Measurements from ENCODE around the gene TOPAZ1. TPM values are rescaled to one million over a fixed set of nuclear protein-coding genes. Genes with fewer than 3 reads are reported as not detected.

The TOPAZ1 gene
- total and polyA plus RNA-seq, 2 of the 8 experiments (the other 6 are each of a cell fraction or from before 2014, with no cell fraction given), result not detected

DNA sequence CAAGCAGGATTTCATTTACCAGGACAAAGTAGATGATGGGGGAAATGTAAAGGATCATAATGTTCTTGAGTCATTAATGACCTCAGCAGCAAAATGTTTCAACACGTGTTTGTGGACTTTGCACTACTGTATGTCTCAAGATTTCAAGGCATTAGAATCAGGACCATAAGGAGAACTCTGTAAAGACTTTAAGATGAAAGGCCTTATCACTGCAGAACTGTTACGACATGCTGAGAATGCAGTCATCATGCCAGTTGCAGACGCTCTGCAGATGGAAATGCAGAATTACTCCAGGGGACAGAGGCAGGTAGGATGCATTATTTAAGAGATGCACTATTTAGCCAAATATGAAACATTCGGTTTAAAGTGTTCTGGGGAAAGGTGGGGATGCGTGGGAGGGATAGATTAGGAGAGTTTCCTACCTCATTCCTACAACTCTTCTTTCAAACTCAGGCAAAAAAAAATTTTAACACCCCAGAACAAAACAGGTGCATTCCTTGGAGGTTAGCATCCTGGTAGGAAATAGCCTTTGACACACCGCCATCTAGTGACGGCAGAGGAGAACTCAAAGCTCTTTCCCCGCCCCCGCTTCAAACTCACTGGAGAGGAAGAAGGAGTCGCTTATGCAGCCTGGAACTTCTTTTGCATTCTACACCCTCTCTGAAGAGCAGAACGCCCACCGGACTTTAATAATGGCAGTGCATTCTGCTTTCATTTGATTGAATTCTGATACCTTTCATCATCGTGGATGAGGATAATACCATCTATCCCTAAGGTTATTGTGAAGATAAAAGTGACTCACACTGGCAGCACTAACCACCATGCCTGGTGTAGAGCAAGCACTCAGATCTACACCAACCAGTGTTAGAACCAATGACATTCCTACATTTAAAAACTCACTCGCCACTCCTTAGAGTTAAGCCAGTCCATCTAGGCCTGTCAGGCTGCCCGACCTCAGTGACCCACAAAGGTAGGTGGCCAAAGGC lies 43.1 kb upstream of the TOPAZ1 start (continued):
- TF ChIP-seq, protein P1, sequence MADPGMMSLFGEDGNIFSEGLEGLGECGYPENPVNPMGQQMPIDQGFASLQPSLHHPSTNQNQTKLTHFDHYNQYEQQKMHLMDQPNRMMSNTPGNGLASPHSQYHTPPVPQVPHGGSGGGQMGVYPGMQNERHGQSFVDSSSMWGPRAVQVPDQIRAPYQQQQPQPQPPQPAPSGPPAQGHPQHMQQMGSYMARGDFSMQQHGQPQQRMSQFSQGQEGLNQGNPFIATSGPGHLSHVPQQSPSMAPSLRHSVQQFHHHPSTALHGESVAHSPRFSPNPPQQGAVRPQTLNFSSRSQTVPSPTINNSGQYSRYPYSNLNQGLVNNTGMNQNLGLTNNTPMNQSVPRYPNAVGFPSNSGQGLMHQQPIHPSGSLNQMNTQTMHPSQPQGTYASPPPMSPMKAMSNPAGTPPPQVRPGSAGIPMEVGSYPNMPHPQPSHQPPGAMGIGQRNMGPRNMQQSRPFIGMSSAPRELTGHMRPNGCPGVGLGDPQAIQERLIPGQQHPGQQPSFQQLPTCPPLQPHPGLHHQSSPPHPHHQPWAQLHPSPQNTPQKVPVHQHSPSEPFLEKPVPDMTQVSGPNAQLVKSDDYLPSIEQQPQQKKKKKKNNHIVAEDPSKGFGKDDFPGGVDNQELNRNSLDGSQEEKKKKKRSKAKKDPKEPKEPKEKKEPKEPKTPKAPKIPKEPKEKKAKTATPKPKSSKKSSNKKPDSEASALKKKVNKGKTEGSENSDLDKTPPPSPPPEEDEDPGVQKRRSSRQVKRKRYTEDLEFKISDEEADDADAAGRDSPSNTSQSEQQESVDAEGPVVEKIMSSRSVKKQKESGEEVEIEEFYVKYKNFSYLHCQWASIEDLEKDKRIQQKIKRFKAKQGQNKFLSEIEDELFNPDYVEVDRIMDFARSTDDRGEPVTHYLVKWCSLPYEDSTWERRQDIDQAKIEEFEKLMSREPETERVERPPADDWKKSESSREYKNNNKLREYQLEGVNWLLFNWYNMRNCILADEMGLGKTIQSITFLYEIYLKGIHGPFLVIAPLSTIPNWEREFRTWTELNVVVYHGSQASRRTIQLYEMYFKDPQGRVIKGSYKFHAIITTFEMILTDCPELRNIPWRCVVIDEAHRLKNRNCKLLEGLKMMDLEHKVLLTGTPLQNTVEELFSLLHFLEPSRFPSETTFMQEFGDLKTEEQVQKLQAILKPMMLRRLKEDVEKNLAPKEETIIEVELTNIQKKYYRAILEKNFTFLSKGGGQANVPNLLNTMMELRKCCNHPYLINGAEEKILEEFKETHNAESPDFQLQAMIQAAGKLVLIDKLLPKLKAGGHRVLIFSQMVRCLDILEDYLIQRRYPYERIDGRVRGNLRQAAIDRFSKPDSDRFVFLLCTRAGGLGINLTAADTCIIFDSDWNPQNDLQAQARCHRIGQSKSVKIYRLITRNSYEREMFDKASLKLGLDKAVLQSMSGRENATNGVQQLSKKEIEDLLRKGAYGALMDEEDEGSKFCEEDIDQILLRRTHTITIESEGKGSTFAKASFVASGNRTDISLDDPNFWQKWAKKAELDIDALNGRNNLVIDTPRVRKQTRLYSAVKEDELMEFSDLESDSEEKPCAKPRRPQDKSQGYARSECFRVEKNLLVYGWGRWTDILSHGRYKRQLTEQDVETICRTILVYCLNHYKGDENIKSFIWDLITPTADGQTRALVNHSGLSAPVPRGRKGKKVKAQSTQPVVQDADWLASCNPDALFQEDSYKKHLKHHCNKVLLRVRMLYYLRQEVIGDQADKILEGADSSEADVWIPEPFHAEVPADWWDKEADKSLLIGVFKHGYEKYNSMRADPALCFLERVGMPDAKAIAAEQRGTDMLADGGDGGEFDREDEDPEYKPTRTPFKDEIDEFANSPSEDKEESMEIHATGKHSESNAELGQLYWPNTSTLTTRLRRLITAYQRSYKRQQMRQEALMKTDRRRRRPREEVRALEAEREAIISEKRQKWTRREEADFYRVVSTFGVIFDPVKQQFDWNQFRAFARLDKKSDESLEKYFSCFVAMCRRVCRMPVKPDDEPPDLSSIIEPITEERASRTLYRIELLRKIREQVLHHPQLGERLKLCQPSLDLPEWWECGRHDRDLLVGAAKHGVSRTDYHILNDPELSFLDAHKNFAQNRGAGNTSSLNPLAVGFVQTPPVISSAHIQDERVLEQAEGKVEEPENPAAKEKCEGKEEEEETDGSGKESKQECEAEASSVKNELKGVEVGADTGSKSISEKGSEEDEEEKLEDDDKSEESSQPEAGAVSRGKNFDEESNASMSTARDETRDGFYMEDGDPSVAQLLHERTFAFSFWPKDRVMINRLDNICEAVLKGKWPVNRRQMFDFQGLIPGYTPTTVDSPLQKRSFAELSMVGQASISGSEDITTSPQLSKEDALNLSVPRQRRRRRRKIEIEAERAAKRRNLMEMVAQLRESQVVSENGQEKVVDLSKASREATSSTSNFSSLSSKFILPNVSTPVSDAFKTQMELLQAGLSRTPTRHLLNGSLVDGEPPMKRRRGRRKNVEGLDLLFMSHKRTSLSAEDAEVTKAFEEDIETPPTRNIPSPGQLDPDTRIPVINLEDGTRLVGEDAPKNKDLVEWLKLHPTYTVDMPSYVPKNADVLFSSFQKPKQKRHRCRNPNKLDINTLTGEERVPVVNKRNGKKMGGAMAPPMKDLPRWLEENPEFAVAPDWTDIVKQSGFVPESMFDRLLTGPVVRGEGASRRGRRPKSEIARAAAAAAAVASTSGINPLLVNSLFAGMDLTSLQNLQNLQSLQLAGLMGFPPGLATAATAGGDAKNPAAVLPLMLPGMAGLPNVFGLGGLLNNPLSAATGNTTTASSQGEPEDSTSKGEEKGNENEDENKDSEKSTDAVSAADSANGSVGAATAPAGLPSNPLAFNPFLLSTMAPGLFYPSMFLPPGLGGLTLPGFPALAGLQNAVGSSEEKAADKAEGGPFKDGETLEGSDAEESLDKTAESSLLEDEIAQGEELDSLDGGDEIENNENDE (IDR thresholded peaks at IDR 0.05; ENCODE audit: insufficient replicate concordance, low read length), result no peak
- TF ChIP-seq CBX5 (IDR thresholded peaks at IDR 0.05; ENCODE audit: low read depth, low read length), result no peak
- TF ChIP-seq CHD1 (IDR thresholded peaks at IDR 0.05; ENCODE audit: low read depth, low read length), result no peak
- no peak for TF ChIP-seq KDM4A (IDR thresholded peaks at IDR 0.05; ENCODE audit: low read depth, low read length, severe bottlenecking)
- TF ChIP-seq PHF8 (conservative IDR thresholded peaks at IDR 0.05; ENCODE audit: low read depth, low read length), result no peak
- no peak for TF ChIP-seq HDAC2 (IDR thresholded peaks at IDR 0.05; ENCODE audit: borderline replicate concordance in 1 of 2, low read depth in 2 of 2, low read length in 2 of 2)
- TF ChIP-seq, protein P2, sequence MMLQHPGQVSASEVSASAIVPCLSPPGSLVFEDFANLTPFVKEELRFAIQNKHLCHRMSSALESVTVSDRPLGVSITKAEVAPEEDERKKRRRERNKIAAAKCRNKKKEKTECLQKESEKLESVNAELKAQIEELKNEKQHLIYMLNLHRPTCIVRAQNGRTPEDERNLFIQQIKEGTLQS (IDR thresholded peaks at IDR 0.05; ENCODE audit: insufficient read depth, low read depth, low read length), result 0 out of 2 replicates have a peak, but pooled peaks have one; percentile 5

Data from H1 (cell line).